WTC11 (cell line): ENCODE data around the gene ZNF366. TPM values are rescaled to one million over a fixed set of nuclear protein-coding genes. Genes with fewer than 3 reads are reported as not detected.

Experiments used
- ATAC-seq: fragments of 200-7000 bp; cut with Tn5 transposase; 2 replicates; pipeline ENCODE4 v1.10.0; 2021; ENCODE audit warnings: mild to moderate bottlenecking, moderate library complexity
- CTCF ChIA-PET: fragments of 300-600 bp; sonication (Branson Sonifier 250); formaldehyde crosslinking; loops from one replicate; lab custom pipeline; 2021; ENCODE audit warnings: antibody characterized with exemption; lab: Charles Lee
- POLR2A ChIA-PET: fragments of 350-600 bp; sonication (Branson Sonifier 250); formaldehyde crosslinking; loops from one replicate; lab custom pipeline; 2021; ENCODE audit warnings: antibody characterized with exemption; lab: Charles Lee
- DNase-seq: peaks from one replicate; pipeline ENCODE4 v3.0.0; 2021; ENCODE audit warnings: low spot score
- H3K27ac Mint-ChIP-seq: 2 replicates; pipeline ENCODE4 v1.8.0; 2021; ENCODE audit warnings: mixed read lengths
- H3K27me3 Mint-ChIP-seq: 2 replicates; pipeline ENCODE4 v1.8.0; 2021; ENCODE audit warnings: low read depth, mild to moderate bottlenecking, moderate library complexity, mixed read lengths
- H3K36me3 Mint-ChIP-seq: 2 replicates; pipeline ENCODE4 v1.8.0; 2021; ENCODE audit warnings: mixed read lengths
- H3K4me1 Mint-ChIP-seq: 2 replicates; pipeline ENCODE4 v1.8.0; 2022; ENCODE audit warnings: mixed read lengths
- H3K4me3 Mint-ChIP-seq: 2 replicates; pipeline ENCODE4 v1.8.0; 2021; ENCODE audit warnings: mild to moderate bottlenecking, moderate library complexity, mixed read lengths
- H3K9me3 Mint-ChIP-seq: 2 replicates; pipeline ENCODE4 v1.8.0; 2021; ENCODE audit warnings: mixed read lengths
- ATF6 ChIP-seq: sonication (generic); formaldehyde crosslinking; IDR thresholded peaks from 2 replicates; pipeline ENCODE4 v1.8.1; 2023; ENCODE audit warnings: mild to moderate bottlenecking, missing genetic modification reagents
- CREM ChIP-seq: sonication (generic); formaldehyde crosslinking; IDR thresholded peaks from 2 replicates; pipeline ENCODE4 v1.8.1; 2022; ENCODE audit warnings: mild to moderate bottlenecking, missing genetic modification reagents, moderate library complexity
- E2F4 ChIP-seq: sonication (generic); formaldehyde crosslinking; IDR thresholded peaks from 2 replicates; pipeline ENCODE4 v1.8.1; 2022; ENCODE audit warnings: low read depth, mild to moderate bottlenecking, moderate library complexity, missing genetic modification reagents, borderline replicate concordance
- E2F5 ChIP-seq: sonication (generic); formaldehyde crosslinking; IDR thresholded peaks from 2 replicates; pipeline ENCODE4 v1.8.1; 2022; ENCODE audit warnings: mild to moderate bottlenecking, moderate library complexity, missing genetic modification reagents
- ELF4 ChIP-seq: sonication (generic); formaldehyde crosslinking; IDR thresholded peaks from 2 replicates; pipeline ENCODE4 v1.8.1; 2022; ENCODE audit warnings: low read depth, mild to moderate bottlenecking, moderate library complexity, missing genetic modification reagents
- FOXK1 ChIP-seq: sonication (generic); formaldehyde crosslinking; IDR thresholded peaks from 2 replicates; pipeline ENCODE4 v1.8.0; 2022; ENCODE audit warnings: mild to moderate bottlenecking, moderate library complexity, missing genetic modification reagents
- FOXP1 ChIP-seq: sonication (generic); formaldehyde crosslinking; IDR thresholded peaks from 2 replicates; pipeline ENCODE4 v1.8.0; 2022; ENCODE audit warnings: missing genetic modification reagents, mild to moderate bottlenecking, moderate library complexity, borderline replicate concordance
- GRHL2 ChIP-seq: fragments of 250-450 bp; sonication (Bioruptor Pico); IDR thresholded peaks from 2 replicates; pipeline ENCODE4 v1.8.0; 2022; ENCODE audit warnings: mild to moderate bottlenecking, moderate library complexity; ENCODE audit not compliant: insufficient replicate concordance, severe bottlenecking
- GTF2I ChIP-seq: fragments of 250-450 bp; sonication (Bioruptor Pico); conservative IDR thresholded peaks from 2 replicates; pipeline ENCODE4 v1.4.0; 2021; ENCODE audit warnings: mild to moderate bottlenecking
- IRF2 ChIP-seq: sonication (generic); formaldehyde crosslinking; IDR thresholded peaks from 2 replicates; pipeline ENCODE4 v1.8.0; 2022; ENCODE audit warnings: low read depth, missing genetic modification reagents, borderline replicate concordance
- MYBL2 ChIP-seq: sonication (generic); formaldehyde crosslinking; IDR thresholded peaks from 2 replicates; pipeline ENCODE4 v1.8.1; 2023; ENCODE audit warnings: mild to moderate bottlenecking, moderate library complexity, missing genetic modification reagents
- PREB ChIP-seq: sonication (generic); formaldehyde crosslinking; IDR thresholded peaks from 2 replicates; pipeline ENCODE4 v1.8.1; 2022; ENCODE audit warnings: mild to moderate bottlenecking, missing genetic modification reagents, moderate library complexity, borderline replicate concordance
- RELA ChIP-seq: sonication (generic); formaldehyde crosslinking; IDR thresholded peaks from 2 replicates; pipeline ENCODE4 v1.8.1; 2022; ENCODE audit warnings: missing genetic modification reagents, mild to moderate bottlenecking, borderline replicate concordance
- SMAD4 ChIP-seq: sonication (generic); formaldehyde crosslinking; IDR thresholded peaks from 2 replicates; pipeline ENCODE4 v1.8.0; 2022; ENCODE audit warnings: mild to moderate bottlenecking, missing genetic modification reagents
- SP1 ChIP-seq: sonication (generic); formaldehyde crosslinking; conservative IDR thresholded peaks from 2 replicates; pipeline ENCODE4 v1.8.1; 2022; ENCODE audit warnings: missing genetic modification reagents
- ZNF121 ChIP-seq: sonication (generic); formaldehyde crosslinking; IDR thresholded peaks from 2 replicates; pipeline ENCODE4 v1.8.0; 2023; ENCODE audit warnings: missing genetic modification reagents
- ZNF281 ChIP-seq: sonication (generic); formaldehyde crosslinking; IDR thresholded peaks from 2 replicates; pipeline ENCODE4 v1.8.0; 2023; ENCODE audit warnings: mild to moderate bottlenecking, missing genetic modification reagents
- ZNF317 ChIP-seq: sonication (generic); formaldehyde crosslinking; IDR thresholded peaks from 2 replicates; pipeline ENCODE4 v1.8.1; 2023; ENCODE audit warnings: low read depth, mild to moderate bottlenecking, moderate library complexity, missing genetic modification reagents, borderline replicate concordance
- ZNF671 ChIP-seq: fragments of 250-450 bp; sonication (Bioruptor Pico); IDR thresholded peaks from 2 replicates; pipeline ENCODE4 v1.8.0; 2021; ENCODE audit warnings: mild to moderate bottlenecking
- total RNA-seq: library from RNA; stranded (reverse); gene quantifications from 3 replicates; pipeline ENCODE4 v1.2.3, GENCODE V29; 2021

ZNF366 gene
- total RNA-seq, 1 experiment from 2014 or later, result not detected

GRCh38 chr5:72441094-72441723, 66.0 kb downstream of the ZNF366 start (continued):
- TF ChIP-seq ZNF121 (CRISPR knock-in tag), result no peak
- TF ChIP-seq CREM (CRISPR knock-in tag), result no peak
- TF ChIP-seq GTF2I (CRISPR knock-in tag), result no peak
- TF ChIP-seq ELF4 (CRISPR knock-in tag), result no peak
- TF ChIP-seq ZNF281, result no peak
- no peak for TF ChIP-seq E2F4
- TF ChIP-seq RELA (CRISPR knock-in tag), result no peak
- TF ChIP-seq PREB (CRISPR knock-in tag), result no peak

GRCh38 chr5:72440207-72440638, 67.0 kb downstream of the ZNF366 start:
- no peak for ATAC-seq
- CTCF ChIA-PET, result no interaction called here
- Mint-ChIP-seq H3K36me3 (no peaks in the 10 kb centered on the region), H3K4me1 (peaks cover 6% of the 10 kb centered on the region), H3K27ac (no peak overlapping the region), H3K27me3 (no peaks in the 10 kb centered on the region)
- POLR2A ChIA-PET, result no interaction called here
- no peak for DNase-seq
- TF ChIP-seq ZNF317 (CRISPR knock-in tag), result no peak
- no peak for TF ChIP-seq ELF4 (CRISPR knock-in tag)
- TF ChIP-seq FOXK1 (CRISPR knock-in tag), result no peak
- TF ChIP-seq GRHL2 (CRISPR knock-in tag), result no peak
- no peak for TF ChIP-seq ZNF671 (CRISPR knock-in tag)
- no peak for TF ChIP-seq SP1 (CRISPR knock-in tag)
- no peak for TF ChIP-seq PREB (CRISPR knock-in tag)
- no peak for TF ChIP-seq E2F5 (CRISPR knock-in tag)
- no peak for TF ChIP-seq IRF2 (CRISPR knock-in tag)
- TF ChIP-seq ATF6, result no peak
- no peak for TF ChIP-seq SMAD4 (CRISPR knock-in tag)
- TF ChIP-seq FOXP1, result no peak
- no peak for TF ChIP-seq MYBL2 (CRISPR knock-in tag)
- TF ChIP-seq, all 79 proteins: peak for 0
- Mint-ChIP-seq H3K9me3 (no peaks in the 10 kb centered on the region), H3K4me3 (no peak overlapping the region)
